Vagina (tissue), 2 donors: ENCODE measurements around the gene ACP7. TPM values are rescaled to one million over a fixed set of nuclear protein-coding genes. Genes with fewer than 3 reads are reported as not detected.

Experiments used
- DNase-seq, 2 donors: peaks; one replicate each; pipeline ENCODE4 v3.0.0-alpha.2; 2017; ENCODE audit errors: extremely low spot score in 2 of 2
- H3K27ac ChIP-seq: fragments of 200-600 bp; sonication (generic); one replicate; pipeline ENCODE4 v1.5.1; 2019
- H3K27me3 ChIP-seq: fragments of 200-600 bp; sonication (generic); one replicate; pipeline ENCODE4 v1.5.1; 2019
- H3K36me3 ChIP-seq, 2 donors: fragments of 200-600 bp; sonication (generic); one replicate each; pipeline ENCODE4 v1.5.1; 2017 to 2019
- H3K4me1 ChIP-seq: fragments of 200-600 bp; sonication (generic); one replicate; pipeline ENCODE4 v1.5.1; 2019
- H3K4me3 ChIP-seq, 2 donors: fragments of 200-600 bp; sonication (generic); 1 replicate in 1 of 2; 2 replicates in 1 of 2; pipeline ENCODE4 v1.5.1; 2016 to 2019
- H3K9me3 ChIP-seq: fragments of 200-600 bp; sonication (generic); one replicate; pipeline ENCODE4 v1.5.1; 2019
- CTCF ChIP-seq, 3 experiments: fragments of 450-650 bp in 2 of 3; fragments of 200-600 bp in 1 of 3; sonication (generic) in 1 of 3; IDR thresholded peaks; one replicate each; pipeline ENCODE4 v1.5.1; 2017 to 2019; ENCODE audit warnings: antibody characterized with exemption in 3 of 3, mild to moderate bottlenecking in 2 of 3, moderate library complexity in 2 of 3
- POLR2A ChIP-seq, 2 donors: fragments of 450-650 bp; IDR thresholded peaks; one replicate each; pipeline ENCODE4 v1.6.1; 2017; ENCODE audit warnings: antibody characterized with exemption in 2 of 2, mild to moderate bottlenecking in 2 of 2, moderate library complexity in 2 of 2
- POLR2AphosphoS5 ChIP-seq, 2 donors: sonication (generic); formaldehyde crosslinking; IDR thresholded peaks; one replicate each; pipeline ENCODE4 v1.9.0; 2017; ENCODE audit warnings: antibody characterized with exemption in 2 of 2, mild to moderate bottlenecking in 2 of 2, low read depth in 1 of 2; ENCODE audit not compliant: insufficient read depth in 1 of 2
- intact Hi-C: fragments of 100-400 bp; cut with DNase I; formaldehyde crosslinking; loops from one replicate; pipeline ENCODE4 v1.15.1; 2023
- total RNA-seq: library from RNA; depleted of rRNA; stranded (reverse); fragments of >200 nt; gene quantifications from one replicate; pipeline ENCODE4 v1.2.3, GENCODE V29; 2016

ACP7 gene
- total RNA-seq, 1 donor from 2014 or later, result not detected

GRCh38 chr19:39053276-39054090, 30.7 kb upstream of the ACP7 start:
- intact Hi-C loops, result no loop called here
- no peak for DNase-seq
- H3K4me1 ChIP-seq, result no peaks in the 10 kb centered on the region
- TF ChIP-seq POLR2A (IDR thresholded peaks at IDR 0.05) (no peak), POLR2AphosphoS5 (IDR thresholded peaks at IDR 0.05; ENCODE audit: insufficient read depth in 1 of 2, low read depth in 1 of 2) (no peak), CTCF (IDR thresholded peaks at IDR 0.05) (no peak)
- no peaks in the 10 kb centered on the region for H3K36me3 ChIP-seq
- H3K27ac ChIP-seq, result no peak overlapping the region
- no peaks in the 10 kb centered on the region for H3K27me3 ChIP-seq
- no peak overlapping the region for H3K4me3 ChIP-seq
- H3K9me3 ChIP-seq, result no peaks in the 10 kb centered on the region

- intact Hi-C loops, result no loop called here
- DNase-seq, result no peak
- Histone ChIP-seq H3K4me1 (no peaks in the 10 kb centered on the region), H3K4me3 (no peak overlapping the region), H3K27ac (no peak overlapping the region), H3K9me3 (no peaks in the 10 kb centered on the region), H3K36me3 (no peaks in the 10 kb centered on the region), H3K27me3 (no peaks in the 10 kb centered on the region)
- TF ChIP-seq POLR2A (IDR thresholded peaks at IDR 0.05) (no peak), POLR2AphosphoS5 (IDR thresholded peaks at IDR 0.05; ENCODE audit: insufficient read depth in 1 of 2, low read depth in 1 of 2) (no peak), CTCF (IDR thresholded peaks at IDR 0.05) (no peak)
These were observed 30.1 kb upstream of the ACP7 start for GRCh38 chr19:39054091-39054470.

- Histone ChIP-seq H3K27ac (no peak overlapping the region), H3K4me3 (no peak overlapping the region), H3K36me3 (no peaks in the 10 kb centered on the region), H3K27me3 (no peaks in the 10 kb centered on the region), H3K4me1 (no peaks in the 10 kb centered on the region), H3K9me3 (no peaks in the 10 kb centered on the region)
- no peak for DNase-seq
- intact Hi-C loops, result no loop called here
- TF ChIP-seq POLR2A (IDR thresholded peaks at IDR 0.05), result no peak
- no peak for TF ChIP-seq CTCF (IDR thresholded peaks at IDR 0.05)
- TF ChIP-seq POLR2AphosphoS5 (IDR thresholded peaks at IDR 0.05; ENCODE audit: insufficient read depth in 1 of 2, low read depth in 1 of 2), result no peak
These were observed 26.6 kb upstream of the ACP7 start for GRCh38 chr19:39057615-39058014.

GRCh38 chr19:39059302-39059701, 24.9 kb upstream of the ACP7 start:
- no peak overlapping the region for H3K27ac ChIP-seq
- intact Hi-C loops, result no loop called here
- no peaks in the 10 kb centered on the region for H3K27me3 ChIP-seq
- TF ChIP-seq POLR2AphosphoS5 (IDR thresholded peaks at IDR 0.05; ENCODE audit: insufficient read depth in 1 of 2, low read depth in 1 of 2) (no peak), POLR2A (IDR thresholded peaks at IDR 0.05) (no peak)
- DNase-seq, result no peak
- no peaks in the 10 kb centered on the region for H3K36me3 ChIP-seq
- no peak overlapping the region for H3K4me3 ChIP-seq
- no peaks in the 10 kb centered on the region for H3K9me3 ChIP-seq
- H3K4me1 ChIP-seq, result no peaks in the 10 kb centered on the region

GRCh38 chr19:39060171-39060570, 24.0 kb upstream of the ACP7 start:
- H3K27me3 ChIP-seq, result no peaks in the 10 kb centered on the region
- intact Hi-C loops, result no loop called here
- no peaks in the 10 kb centered on the region for H3K36me3 ChIP-seq
- H3K4me1 ChIP-seq, result no peaks in the 10 kb centered on the region
- no peak overlapping the region for H3K4me3 ChIP-seq
- TF ChIP-seq CTCF (IDR thresholded peaks at IDR 0.05) (no peak), POLR2AphosphoS5 (IDR thresholded peaks at IDR 0.05; ENCODE audit: insufficient read depth in 1 of 2, low read depth in 1 of 2) (no peak), POLR2A (IDR thresholded peaks at IDR 0.05) (no peak)
- no peak overlapping the region for H3K27ac ChIP-seq
- no peaks in the 10 kb centered on the region for H3K9me3 ChIP-seq
- no peak for DNase-seq
